Tibial nerve (tissue), 4 donors: ENCODE results near the gene ARL8A. TPM values are rescaled to one million over a fixed set of nuclear protein-coding genes. Genes with fewer than 3 reads are reported as not detected.
A peak's percentile ranks its signal among the peaks of the same experiment; 100 is the strongest.

ENCODE experiments used
- DNase-seq, 2 donors: peaks; one replicate each; pipeline ENCODE4 v3.0.0-alpha.2; 2019; ENCODE audit warnings: low spot score in 2 of 2
- H3K27ac ChIP-seq, 4 donors: fragments of 200-600 bp; sonication (generic) in 3 of 4; one replicate each; pipeline ENCODE4 v1.5.1; 2017 to 2019; ENCODE audit warnings: mild to moderate bottlenecking in 1 of 4
- H3K27me3 ChIP-seq, 2 donors: fragments of 200-600 bp; sonication (generic) in 1 of 2; one replicate each; pipeline versions ENCODE4 v1.5.1 to v1.6.0; 2017 to 2019
- H3K36me3 ChIP-seq, 3 donors: fragments of 200-600 bp; sonication (generic); one replicate each; pipeline ENCODE4 v1.5.1; 2018 to 2019
- H3K4me1 ChIP-seq, 4 donors: fragments of 200-600 bp; sonication (generic) in 3 of 4; one replicate each; pipeline ENCODE4 v1.5.1; 2017 to 2019
- H3K4me3 ChIP-seq, 4 donors: fragments of 200-600 bp; sonication (generic) in 3 of 4; one replicate each; pipeline ENCODE4 v1.5.1; 2017 to 2019; ENCODE audit warnings: mild to moderate bottlenecking in 1 of 4, moderate library complexity in 1 of 4
- H3K9me3 ChIP-seq, 4 donors: fragments of 200-600 bp; sonication (generic) in 3 of 4; one replicate each; pipeline ENCODE4 v1.5.1; 2017 to 2019
- CTCF ChIP-seq, 5 experiments: fragments of 200-600 bp in 3 of 5; fragments of 450-650 bp in 2 of 5; sonication (generic) in 3 of 5; IDR thresholded peaks; one replicate each; pipeline ENCODE4 v1.5.1; 2016 to 2019; ENCODE audit warnings: antibody characterized with exemption in 5 of 5, mild to moderate bottlenecking in 3 of 5, moderate library complexity in 2 of 5
- EP300 ChIP-seq, 2 donors: sonication (generic); formaldehyde crosslinking; IDR thresholded peaks; one replicate each; pipeline ENCODE4 v1.6.1; 2017; ENCODE audit warnings: antibody characterized with exemption in 2 of 2, mild to moderate bottlenecking in 1 of 2
- POLR2A ChIP-seq, 2 donors: fragments of 450-650 bp; IDR thresholded peaks; one replicate each; pipeline ENCODE4 v1.6.1; 2017; ENCODE audit warnings: antibody characterized with exemption in 2 of 2, mild to moderate bottlenecking in 2 of 2, moderate library complexity in 2 of 2
- WGBS, 2 donors: methylation state at CpG; one replicate each; pipeline ENCODE4 v1.1.5; 2018; 5-methylcytosine and 5-hydroxymethylcytosine counted together
- total RNA-seq, 4 donors: library from RNA; depleted of rRNA; stranded (reverse); fragments of >200 nt; gene quantifications; one replicate each; pipeline ENCODE4 v1.1.0, GENCODE V29; 2016

Gene ARL8A
- total RNA-seq, 4 donors from 2014 or later: 35.0 to 64.5 (median 49.3) TPM

GRCh38 chr1:202157945-202158344 lies 13.4 kb upstream of the ARL8A start:
- DNase-seq: no peak
- TF ChIP-seq CTCF (IDR thresholded peaks at IDR 0.05) (no peak), POLR2A (IDR thresholded peaks at IDR 0.05) (no peak), EP300 (IDR thresholded peaks at IDR 0.05) (no peak)
- no peak overlapping the region for H3K27ac ChIP-seq
- no peaks in the 10 kb centered on the region for H3K27me3 ChIP-seq
- H3K4me1 ChIP-seq: peaks cover 0 to 40% (median 10%) of the 10 kb centered on the region in 4 donors
- H3K36me3 ChIP-seq: no peaks in the 10 kb centered on the region
- H3K9me3 ChIP-seq: no peaks in the 10 kb centered on the region
- H3K4me3 ChIP-seq: no peak overlapping the region
- 90 to 93% methylated on average over 10 of the region's 10 CpGs for WGBS, 2 donors

GRCh38 chr1:202156590-202156989 lies 12.1 kb upstream of the ARL8A start:
- Histone ChIP-seq H3K27ac (no peak overlapping the region), H3K4me1 (peaks cover 0 to 27% (median 4%) of the 10 kb centered on the region in 4 donors), H3K4me3 (no peak overlapping the region), H3K27me3 (no peaks in the 10 kb centered on the region), H3K9me3 (no peaks in the 10 kb centered on the region), H3K36me3 (no peaks in the 10 kb centered on the region)
- WGBS, 2 donors: 85 to 87% methylated on average over 5 to 8 of the region's 8 CpGs
- TF ChIP-seq CTCF (IDR thresholded peaks at IDR 0.05): no peak
- TF ChIP-seq POLR2A (IDR thresholded peaks at IDR 0.05): no peak
- no peak for TF ChIP-seq EP300 (IDR thresholded peaks at IDR 0.05)
- DNase-seq: no peak

DNA sequence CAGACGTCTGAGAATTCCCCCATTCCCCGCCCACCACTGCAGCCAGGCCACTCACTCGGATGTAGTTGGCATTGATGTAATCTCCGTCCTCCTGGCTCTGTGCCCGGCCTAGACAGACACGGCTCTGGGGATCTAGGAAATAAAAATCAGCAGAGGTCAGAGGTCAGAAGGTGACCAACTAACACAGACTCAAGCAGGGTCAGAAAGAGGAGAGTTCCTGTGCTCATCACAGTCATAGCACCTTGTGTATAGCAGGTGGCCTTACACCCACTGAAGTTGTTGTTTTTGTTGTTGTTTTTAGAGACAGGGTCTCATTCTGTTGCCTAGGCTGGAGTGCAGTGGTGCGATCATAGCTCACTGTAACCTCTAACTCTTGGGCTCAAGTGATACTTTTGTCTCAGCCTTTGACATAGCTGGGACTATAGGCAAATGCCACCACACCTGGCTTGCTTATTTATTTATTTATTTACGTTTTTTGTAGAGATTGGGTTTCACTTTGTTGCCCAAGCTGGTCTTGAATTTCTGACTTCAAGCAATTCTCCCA lies 11.0 kb upstream of the ARL8A start:
- TF ChIP-seq EP300 (IDR thresholded peaks at IDR 0.05) (no peak), POLR2A (IDR thresholded peaks at IDR 0.05) (no peak), CTCF (IDR thresholded peaks at IDR 0.05) (no peak)
- H3K27me3 ChIP-seq: no peaks in the 10 kb centered on the region
- WGBS, 2 donors: 21 to 27% methylated on average over 8 of the region's 8 CpGs
- peaks cover 0 to 17% (median 0%) of the 10 kb centered on the region in 4 donors for H3K4me1 ChIP-seq
- no peak overlapping the region for H3K4me3 ChIP-seq
- no peak for DNase-seq
- H3K9me3 ChIP-seq: no peaks in the 10 kb centered on the region
- no peak overlapping the region for H3K27ac ChIP-seq
- no peaks in the 10 kb centered on the region for H3K36me3 ChIP-seq

DNA sequence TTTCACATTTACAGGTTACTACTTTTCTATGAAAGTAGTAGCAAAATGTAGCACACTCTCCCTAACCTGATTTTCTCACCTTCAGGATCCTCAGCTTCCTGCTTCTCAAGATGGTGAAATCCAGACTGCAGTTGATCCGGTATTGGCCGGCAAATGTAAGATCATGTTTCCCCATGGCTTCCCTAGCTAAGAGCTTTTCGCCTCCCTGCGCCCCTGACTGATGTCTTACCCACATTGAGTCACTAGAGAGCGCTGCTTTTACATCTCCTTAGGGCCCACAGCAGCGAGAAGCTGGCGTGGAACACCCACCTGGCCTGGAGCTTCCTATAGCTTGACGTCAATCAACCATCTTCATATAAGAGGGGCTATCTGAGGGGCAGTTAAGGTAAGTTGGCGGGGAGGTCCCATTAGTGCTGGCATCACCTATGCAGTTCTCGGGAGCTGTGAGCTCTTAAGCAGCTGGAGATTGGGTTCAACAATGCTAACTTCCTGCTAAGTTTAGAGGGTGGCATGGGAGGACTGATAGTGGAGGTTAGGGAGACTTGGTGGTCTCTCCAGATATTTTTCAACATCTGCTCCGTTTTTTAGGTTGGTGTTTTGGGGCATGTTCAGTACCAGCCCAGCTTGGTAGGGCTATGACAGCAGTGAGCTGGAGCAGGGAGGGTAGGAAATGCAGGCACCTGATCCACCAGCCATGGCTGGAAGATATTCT lies 10.4 kb upstream of the ARL8A start:
- no peak for DNase-seq
- Histone ChIP-seq H3K27ac (no peak overlapping the region), H3K4me3 (no peak overlapping the region), H3K9me3 (no peaks in the 10 kb centered on the region), H3K36me3 (no peaks in the 10 kb centered on the region), H3K4me1 (peaks cover 0 to 11% (median 0%) of the 10 kb centered on the region in 4 donors), H3K27me3 (no peaks in the 10 kb centered on the region)
- TF ChIP-seq POLR2A (IDR thresholded peaks at IDR 0.05) (no peak), CTCF (IDR thresholded peaks at IDR 0.05) (peak in 3 of 5 experiments; percentile 25 to 47 (median 27)), EP300 (IDR thresholded peaks at IDR 0.05) (no peak)
- whole genome bisulfite sequencing, 2 donors: 36 to 40% methylated on average over 11 of the region's 11 CpGs

- WGBS, 2 donors: 86 to 87% methylated on average over 10 of the region's 10 CpGs
- Histone ChIP-seq H3K4me3 (no peak overlapping the region), H3K4me1 (peaks cover 0 to 10% (median 0%) of the 10 kb centered on the region in 4 donors), H3K27ac (no peak overlapping the region), H3K36me3 (no peaks in the 10 kb centered on the region), H3K27me3 (no peaks in the 10 kb centered on the region), H3K9me3 (no peaks in the 10 kb centered on the region)
- TF ChIP-seq POLR2A (IDR thresholded peaks at IDR 0.05): no peak
- no peak for DNase-seq
These were observed 9.7 kb upstream of the ARL8A start for GRCh38 chr1:202154148-202154765.
